IMR-90 (cell line): Measurements from ENCODE around the gene KBTBD8. TPM values are rescaled to one million over a fixed set of nuclear protein-coding genes. Genes with fewer than 3 reads are reported as not detected.

ENCODE experiments used
- ATAC-seq: fragments of 200-7000 bp; cut with Tn5 transposase; 2 replicates; pipeline ENCODE4 v1.9.1; 2020; ENCODE audit warnings: low read depth, mild to moderate bottlenecking, moderate library complexity
- BruUV-seq: library from RNA; stranded (reverse); fragments of 400-500 nt; replicated peaks from 2 replicates; lab custom pipeline; 2021; lab: Mats Ljungman, UMichigan
- CTCF ChIA-PET: fragments of 300-600 bp; formaldehyde crosslinking; extraction: SDS; loops from one replicate; lab custom pipeline; 2021; ENCODE audit warnings: antibody characterized with exemption; lab: Yijun Ruan, JAX
- POLR2A ChIA-PET: fragments of 300-600 bp; sonication (Branson Sonifier 250); formaldehyde crosslinking; loops from one replicate; lab custom pipeline; 2022; ENCODE audit warnings: antibody characterized with exemption; ENCODE audit not compliant: unreplicated experiment; lab: Charles Lee
- DNase-seq: peaks from one replicate; pipeline ENCODE4 v3.0.0; 2013
- H2AFZ ChIP-seq: replicated peaks from 2 replicates; pipeline ENCODE3; 2013; ENCODE audit warnings: low read length, mild to moderate bottlenecking; ENCODE audit not compliant: poor library complexity
- H2AK5ac ChIP-seq: 2 replicates; pipeline ENCODE4 v1.6.1; 2013; ENCODE audit warnings: low read depth, low read length, inconsistent platforms
- H2AK9ac ChIP-seq: replicated peaks from 2 replicates; pipeline ENCODE3; 2013; ENCODE audit warnings: mild to moderate bottlenecking, low read depth, low read length, moderate library complexity; ENCODE audit not compliant: poor library complexity
- H2BK120ac ChIP-seq: 2 replicates; pipeline ENCODE4 v1.6.1; 2013; ENCODE audit warnings: low read depth, low read length, inconsistent platforms
- H2BK15ac ChIP-seq: 3 replicates; pipeline ENCODE4 v1.6.1; 2013; ENCODE audit warnings: low read depth, low read length, inconsistent platforms
- H2BK20ac ChIP-seq: 2 replicates; pipeline ENCODE4 v1.6.1; 2013; ENCODE audit warnings: low read depth, mild to moderate bottlenecking, inconsistent platforms, low read length, moderate library complexity
- H2BK5ac ChIP-seq: 2 replicates; pipeline ENCODE4 v1.6.1; 2013; ENCODE audit warnings: mild to moderate bottlenecking, low read depth, low read length, inconsistent platforms; ENCODE audit not compliant: poor library complexity, severe bottlenecking
- H3K14ac ChIP-seq: replicated peaks from 2 replicates; pipeline ENCODE4 v1.6.1; 2013; ENCODE audit warnings: low read depth, low read length, inconsistent platforms
- H3K18ac ChIP-seq: 2 replicates; pipeline ENCODE4 v1.6.1; 2013; ENCODE audit warnings: low read depth, low read length, control low read depth
- H3K23ac ChIP-seq: 2 replicates; pipeline ENCODE4 v1.6.1; 2013; ENCODE audit warnings: low read depth, low read length, inconsistent platforms
- H3K27ac ChIP-seq: 2 replicates; pipeline ENCODE4 v1.5.1; 2013; ENCODE audit warnings: mild to moderate bottlenecking, control low read depth, low read length; ENCODE audit not compliant: insufficient read depth
- H3K27me3 ChIP-seq: 2 replicates; pipeline ENCODE4 v1.6.1; 2013; ENCODE audit warnings: low read length; ENCODE audit not compliant: control insufficient read depth, insufficient read depth
- H3K36me3 ChIP-seq: 2 replicates; pipeline ENCODE4 v1.6.1; 2013; ENCODE audit warnings: low read length, mixed read lengths; ENCODE audit not compliant: control insufficient read depth, insufficient read depth
- H3K4ac ChIP-seq: 2 replicates; pipeline ENCODE4 v1.6.1; 2013; ENCODE audit warnings: low read depth, low read length, inconsistent platforms
- H3K4me1 ChIP-seq: 2 replicates; pipeline ENCODE4 v1.6.1; 2013; ENCODE audit warnings: low read length, mixed read lengths; ENCODE audit not compliant: control insufficient read depth, insufficient read depth
- H3K4me2 ChIP-seq: 2 replicates; pipeline ENCODE4 v1.6.1; 2013; ENCODE audit warnings: low read depth, mild to moderate bottlenecking, control low read depth, low read length, moderate library complexity
- H3K4me3 ChIP-seq: 2 replicates; pipeline ENCODE4 v1.5.1; 2013; ENCODE audit warnings: low read depth, mild to moderate bottlenecking, control low read depth, low read length, moderate library complexity; ENCODE audit not compliant: insufficient read depth
- H3K56ac ChIP-seq: 2 replicates; pipeline ENCODE4 v1.6.1; 2013; ENCODE audit warnings: low read length, inconsistent platforms; ENCODE audit not compliant: insufficient read depth; ENCODE audit errors: extremely low read depth
- H3K79me1 ChIP-seq, 2 experiments: 2 replicates each; pipeline ENCODE4 v1.6.1; 2013; ENCODE audit warnings: low read length in 2 of 2, inconsistent platforms in 1 of 2, low read depth in 1 of 2
- H3K9ac ChIP-seq: 2 replicates; pipeline ENCODE4 v1.6.1; 2013; ENCODE audit warnings: low read depth, low read length, control low read depth
- H3K9me1 ChIP-seq: 2 replicates; pipeline ENCODE4 v1.6.1; 2013; ENCODE audit warnings: low read length, inconsistent platforms; ENCODE audit not compliant: insufficient read depth
- H3K9me3 ChIP-seq: 2 replicates; pipeline ENCODE4 v1.6.1; 2013; ENCODE audit warnings: low read length; ENCODE audit not compliant: control insufficient read depth, insufficient read depth
- H4K20me1 ChIP-seq: 2 replicates; pipeline ENCODE4 v1.6.1; 2013; ENCODE audit warnings: low read length, inconsistent platforms; ENCODE audit not compliant: insufficient read depth
- H4K5ac ChIP-seq: 2 replicates; pipeline ENCODE4 v1.6.1; 2013; ENCODE audit warnings: mild to moderate bottlenecking, low read depth, low read length, control low read depth
- H4K8ac ChIP-seq, 2 experiments: 2 replicates each; pipeline ENCODE4 v1.6.1; 2013; ENCODE audit warnings: low read depth in 2 of 2, low read length in 2 of 2, control low read depth in 1 of 2, inconsistent platforms in 1 of 2
- H4K91ac ChIP-seq: 2 replicates; pipeline ENCODE4 v1.6.1; 2013; ENCODE audit warnings: low read depth, low read length, inconsistent platforms; ENCODE audit not compliant: insufficient read depth
- MXI1 ChIP-seq: IDR thresholded peaks from 2 replicates; pipeline ENCODE4 v1.6.1; 2012; ENCODE audit warnings: low read depth, mild to moderate bottlenecking, low read length, moderate library complexity, borderline replicate concordance
- POLR2A ChIP-seq: IDR thresholded peaks from 2 replicates; pipeline ENCODE4 v1.6.1; 2012; ENCODE audit warnings: mild to moderate bottlenecking, low read depth, low read length
- WGBS, 2 experiments: methylation state at CpG; one replicate each; pipeline versions ENCODE4 v1.1.5 to v1.1.7; 2013; ENCODE audit warnings: missing lambda C conversion rate in 2 of 2; ENCODE audit not compliant: insufficient read length in 1 of 2; ENCODE audit errors: extremely low coverage in 2 of 2; 5-methylcytosine and 5-hydroxymethylcytosine counted together
- dilution Hi-C: fragments of 300-500 bp; cut with HindIII; formaldehyde crosslinking; loops from one replicate; pipeline ENCODE4 v1.14.3; 2018; ENCODE audit warnings: low sequenced_read_pairs; ENCODE audit not compliant: unreplicated experiment
- in situ Hi-C: fragments of 300-500 bp; cut with MboI; formaldehyde crosslinking; loops from 3 replicates; pipeline ENCODE4 v1.14.3; 2019; ENCODE audit warnings: low sequenced_read_pairs, inconsistent platforms, mixed read lengths
- intact Hi-C: fragments of 100-400 bp; cut with micrococcal nuclease; formaldehyde crosslinking; loops from 2 replicates; pipeline ENCODE4 v1.10.0; 2022
- polyA plus RNA-seq, 3 experiments: library from polyadenylated mRNA; depleted of rRNA; stranded (reverse); fragments of >200 nt; gene quantifications; 2 replicates each; pipeline ENCODE4 v1.2.3, GENCODE V29; 2012; ENCODE audit warnings: low replicate concordance in 1 of 3
- total RNA-seq: library from RNA; depleted of rRNA; stranded (reverse); fragments of >200 nt; gene quantifications from 2 replicates; pipeline ENCODE4 v1.2.3, GENCODE V29; 2012
- TF ChIP-seq, protein P1 (sequence below): conservative IDR thresholded peaks from 2 replicates; pipeline ENCODE4 v1.5.1; 2012; ENCODE audit warnings: mild to moderate bottlenecking, low read depth, low read length, improper control_type of control experiment

The KBTBD8 gene
- total and polyA plus RNA-seq, 2 of the 4 experiments (the other 2 are of a cell fraction): 1.5 to 8.6 TPM

DNA sequence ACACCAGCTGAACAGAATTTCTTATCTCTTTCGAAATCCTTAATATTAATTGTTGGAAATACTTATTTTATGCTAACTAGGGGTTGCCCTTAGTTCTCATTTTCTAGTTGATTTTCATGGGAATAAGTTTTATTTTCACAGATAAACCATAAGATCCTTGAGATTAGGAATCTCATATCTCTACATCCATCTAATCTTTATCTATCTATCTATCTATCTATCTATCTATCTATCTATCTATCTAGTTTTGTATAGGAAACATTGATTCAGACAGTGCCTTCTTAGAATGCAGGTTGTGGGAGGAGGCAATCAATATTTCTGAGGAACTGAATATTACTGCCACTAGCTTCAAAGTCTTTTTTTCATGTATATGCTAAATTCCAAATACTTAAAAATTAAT is 3.5 kb upstream of the KBTBD8 start:
- no peak overlapping the region for H3K4ac ChIP-seq
- no peaks in the 10 kb centered on the region for H3K36me3 ChIP-seq
- no TSS peak for BruUV-seq
- no peak overlapping the region for H2BK15ac ChIP-seq
- ATAC-seq (no peak), DNase-seq (no peak)
- H2AFZ ChIP-seq: no peak overlapping the region
- no peak overlapping the region for H3K4me3 ChIP-seq
- H2BK20ac ChIP-seq: no peak overlapping the region
- peaks cover 8 to 10% of the 10 kb centered on the region in 2 experiments; a peak in 3 of 4 replicates for H3K79me1 ChIP-seq
- no peaks in the 10 kb centered on the region for H4K20me1 ChIP-seq
- POLR2A ChIA-PET: no interaction called here
- H3K9me3 ChIP-seq: no peaks in the 10 kb centered on the region
- dilution Hi-C loops (no loop called here), intact Hi-C loops (loop anchor here (10.0 kb wide), 1 partner anchor 510 kb away; no protein-coding TSS in a partner anchor), in situ Hi-C loops (no loop called here)
- no peak overlapping the region for H4K91ac ChIP-seq
- H2AK9ac ChIP-seq: no peak overlapping the region
- no peak overlapping the region for H2BK120ac ChIP-seq
- H2BK5ac ChIP-seq: no peak overlapping the region
- H3K14ac ChIP-seq: no peak overlapping the region
- H4K8ac ChIP-seq: no peak overlapping the region
- H3K9me1 ChIP-seq: 0 out of 2 replicates have a peak, but pooled peaks cover 2% of the 10 kb centered on the region
- H3K56ac ChIP-seq: no peak overlapping the region
- CTCF ChIA-PET: no interaction called here
- peaks cover 2% of the 10 kb centered on the region; the same call in 1 of the 2 replicates for H3K4me1 ChIP-seq
- H3K27ac ChIP-seq: no peak overlapping the region
- no peak overlapping the region for H2AK5ac ChIP-seq
- H3K9ac ChIP-seq: no peak overlapping the region
- no CpG with 5 or more reads among the region's 1 CpG for WGBS, 2 experiments
- no peaks in the 10 kb centered on the region for H3K27me3 ChIP-seq
- TF ChIP-seq, protein P1, sequence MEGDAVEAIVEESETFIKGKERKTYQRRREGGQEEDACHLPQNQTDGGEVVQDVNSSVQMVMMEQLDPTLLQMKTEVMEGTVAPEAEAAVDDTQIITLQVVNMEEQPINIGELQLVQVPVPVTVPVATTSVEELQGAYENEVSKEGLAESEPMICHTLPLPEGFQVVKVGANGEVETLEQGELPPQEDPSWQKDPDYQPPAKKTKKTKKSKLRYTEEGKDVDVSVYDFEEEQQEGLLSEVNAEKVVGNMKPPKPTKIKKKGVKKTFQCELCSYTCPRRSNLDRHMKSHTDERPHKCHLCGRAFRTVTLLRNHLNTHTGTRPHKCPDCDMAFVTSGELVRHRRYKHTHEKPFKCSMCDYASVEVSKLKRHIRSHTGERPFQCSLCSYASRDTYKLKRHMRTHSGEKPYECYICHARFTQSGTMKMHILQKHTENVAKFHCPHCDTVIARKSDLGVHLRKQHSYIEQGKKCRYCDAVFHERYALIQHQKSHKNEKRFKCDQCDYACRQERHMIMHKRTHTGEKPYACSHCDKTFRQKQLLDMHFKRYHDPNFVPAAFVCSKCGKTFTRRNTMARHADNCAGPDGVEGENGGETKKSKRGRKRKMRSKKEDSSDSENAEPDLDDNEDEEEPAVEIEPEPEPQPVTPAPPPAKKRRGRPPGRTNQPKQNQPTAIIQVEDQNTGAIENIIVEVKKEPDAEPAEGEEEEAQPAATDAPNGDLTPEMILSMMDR: no peak
- TF ChIP-seq MXI1 (no peak), POLR2A (no peak)
- H3K23ac ChIP-seq: no peak overlapping the region
- no peak overlapping the region for H4K5ac ChIP-seq
- H3K4me2 ChIP-seq: no peak overlapping the region
- no peak overlapping the region for H3K18ac ChIP-seq
